Measurements from ENCODE around the gene BICC1.

BICC1 gene

GRCh38 chr10:58608826-58609531 lies 96.3 kb downstream of the BICC1 start:
- H3K36me3 ChIP-seq (ENCODE audit: insufficient read depth, low read length) = no peaks in the 10 kb centered on the region
- no peaks in the 10 kb centered on the region for H4K20me1 ChIP-seq (ENCODE audit: insufficient read depth, low read length, poor library complexity, severe bottlenecking)

DNA sequence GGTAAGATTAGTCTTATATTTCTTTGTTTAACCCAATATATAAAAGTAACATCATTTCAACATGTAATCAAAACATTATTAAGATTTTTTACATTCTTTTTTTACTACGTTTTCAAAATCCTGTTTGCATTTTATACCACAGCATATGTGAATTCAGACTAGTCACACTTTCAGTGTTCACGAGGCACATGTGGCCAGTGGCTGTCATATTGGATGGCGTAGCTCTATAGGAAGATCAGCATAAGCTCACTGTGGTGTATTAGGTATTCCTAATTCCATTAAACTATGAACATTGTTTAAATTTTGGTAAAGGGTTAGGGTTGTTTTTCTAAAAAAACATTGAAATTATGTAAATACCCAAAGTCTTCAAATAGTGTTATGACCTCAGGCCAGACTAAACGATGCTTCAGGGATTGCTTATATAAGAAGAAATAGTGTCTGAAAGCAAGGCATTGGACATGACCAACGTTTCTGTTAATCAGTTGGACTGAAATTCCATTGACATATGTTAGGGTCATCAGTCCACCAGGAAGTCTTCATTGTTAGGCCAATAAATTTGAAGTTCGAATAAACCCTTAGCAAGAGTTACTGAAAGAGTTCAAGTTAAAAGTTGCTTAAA lies 97.0 kb downstream of the BICC1 start:
- Histone ChIP-seq H3K27me3 (ENCODE audit: insufficient read depth, low read length, poor library complexity, severe bottlenecking) (no peaks in the 10 kb centered on the region), H3K9ac (ENCODE audit: low read depth, low read length, poor library complexity, severe bottlenecking) (no peak overlapping the region), H3K4me1 (ENCODE audit: insufficient read depth, low read length, poor library complexity, severe bottlenecking) (no peaks in the 10 kb centered on the region), H3K4me3 (ENCODE audit: low read length, poor library complexity, severe bottlenecking) (no peak overlapping the region), H4K20me1 (ENCODE audit: insufficient read depth, low read length, poor library complexity, severe bottlenecking) (no peaks in the 10 kb centered on the region), H3K36me3 (ENCODE audit: insufficient read depth, low read length) (no peaks in the 10 kb centered on the region), H3K9me3 (ENCODE audit: insufficient read depth, low read depth, low read length) (0 out of 2 replicates have a peak, but pooled peaks cover 3% of the 10 kb centered on the region), H2AFZ (ENCODE audit: low read length) (no peak overlapping the region), H3K79me2 (ENCODE audit: insufficient read depth, low read length) (no peaks in the 10 kb centered on the region), H3F3A (ENCODE audit: low read depth) (no peaks in the 10 kb centered on the region), H3K9me2 (replicated peaks; ENCODE audit: low read depth, low read length) (no peaks in the 10 kb centered on the region), H3K4me2 (ENCODE audit: low read depth, low read length, poor library complexity, severe bottlenecking) (no peak overlapping the region)
- TF ChIP-seq EZH2phosphoT487 (IDR thresholded peaks at IDR 0.05; ENCODE audit: borderline replicate concordance) (no peak), CTCF (conservative IDR thresholded peaks at IDR 0.05; ENCODE audit: low read length) (no peak)

More at GRCh38 chr10:58608826-58609531, 96.3 kb downstream of the BICC1 start:
- Histone ChIP-seq H3K9ac (ENCODE audit: low read depth, low read length, poor library complexity, severe bottlenecking) (no peak overlapping the region), H3K9me3 (ENCODE audit: insufficient read depth, low read depth, low read length) (0 out of 2 replicates have a peak, but pooled peaks cover 3% of the 10 kb centered on the region), H3K4me3 (ENCODE audit: low read length, poor library complexity, severe bottlenecking) (no peak overlapping the region), H3K4me1 (ENCODE audit: insufficient read depth, low read length, poor library complexity, severe bottlenecking) (no peaks in the 10 kb centered on the region), H3K79me2 (ENCODE audit: insufficient read depth, low read length) (no peaks in the 10 kb centered on the region), H2AFZ (ENCODE audit: low read length) (no peak overlapping the region), H3K9me2 (replicated peaks; ENCODE audit: low read depth, low read length) (no peaks in the 10 kb centered on the region), H3F3A (ENCODE audit: low read depth) (no peaks in the 10 kb centered on the region), H3K4me2 (ENCODE audit: low read depth, low read length, poor library complexity, severe bottlenecking) (no peak overlapping the region), H3K27me3 (ENCODE audit: insufficient read depth, low read length, poor library complexity, severe bottlenecking) (no peaks in the 10 kb centered on the region)
- no peak for TF ChIP-seq EZH2phosphoT487 (IDR thresholded peaks at IDR 0.05; ENCODE audit: borderline replicate concordance)
- TF ChIP-seq CTCF (conservative IDR thresholded peaks at IDR 0.05; ENCODE audit: low read length) = no peak

GRCh38 chr10:58615237-58615935 lies 102.7 kb downstream of the BICC1 start:
- TF ChIP-seq CTCF (conservative IDR thresholded peaks at IDR 0.05; ENCODE audit: low read length) (no peak), EZH2phosphoT487 (IDR thresholded peaks at IDR 0.05; ENCODE audit: borderline replicate concordance) (no peak)
- no peaks in the 10 kb centered on the region for H3K9me2 ChIP-seq (replicated peaks; ENCODE audit: low read depth, low read length)
- no peaks in the 10 kb centered on the region for H3K79me2 ChIP-seq (ENCODE audit: insufficient read depth, low read length)
- no peaks in the 10 kb centered on the region for H3K36me3 ChIP-seq (ENCODE audit: insufficient read depth, low read length)
- H3K9ac ChIP-seq (ENCODE audit: low read depth, low read length, poor library complexity, severe bottlenecking) = no peak overlapping the region
- no peaks in the 10 kb centered on the region for H3F3A ChIP-seq (ENCODE audit: low read depth)
- no peaks in the 10 kb centered on the region for H3K4me1 ChIP-seq (ENCODE audit: insufficient read depth, low read length, poor library complexity, severe bottlenecking)
- no peak overlapping the region for H3K4me3 ChIP-seq (ENCODE audit: low read length, poor library complexity, severe bottlenecking)
- H3K27me3 ChIP-seq (ENCODE audit: insufficient read depth, low read length, poor library complexity, severe bottlenecking) = no peaks in the 10 kb centered on the region
- 0 out of 2 replicates have a peak, but pooled peaks cover 3% of the 10 kb centered on the region for H3K9me3 ChIP-seq (ENCODE audit: insufficient read depth, low read depth, low read length)
- H4K20me1 ChIP-seq (ENCODE audit: insufficient read depth, low read length, poor library complexity, severe bottlenecking) = no peaks in the 10 kb centered on the region
- no peak overlapping the region for H2AFZ ChIP-seq (ENCODE audit: low read length)
- H3K4me2 ChIP-seq (ENCODE audit: low read depth, low read length, poor library complexity, severe bottlenecking) = no peak overlapping the region
